NB4 (cell line): ENCODE results near the gene P2RY2.
A peak's percentile ranks its signal among the peaks of the same experiment; 100 is the strongest.

ENCODE experiments used
- DNase-seq: peaks from one replicate; pipeline ENCODE4 v3.0.0; 2010; ENCODE audit warnings: low read depth
- H3K4me3 ChIP-seq: one replicate; pipeline ENCODE4 v1.5.1; 2011; ENCODE audit warnings: mild to moderate bottlenecking, low read depth, low read length, moderate library complexity
- CTCF ChIP-seq: IDR thresholded peaks from one replicate; pipeline ENCODE4 v1.5.1; 2012; ENCODE audit warnings: low read depth, low read length
- MAX ChIP-seq: IDR thresholded peaks from 2 replicates; pipeline ENCODE4 v1.6.1; 2011; ENCODE audit warnings: low read depth, low read length
- MYC ChIP-seq: IDR thresholded peaks from 2 replicates; pipeline ENCODE4 v1.6.1; 2011; ENCODE audit warnings: low read depth, low read length
- POLR2A ChIP-seq: IDR thresholded peaks from 2 replicates; pipeline ENCODE4 v1.6.1; 2011; ENCODE audit warnings: mild to moderate bottlenecking; ENCODE audit not compliant: insufficient read length; ENCODE audit errors: extremely low read depth

Gene P2RY2

GRCh38 chr11:73186294-73186850 is 31.7 kb upstream of the P2RY2 start:
- no peak for TF ChIP-seq POLR2A
- 0 out of 2 replicates have a peak, but pooled peaks have one; percentile 24 for TF ChIP-seq MYC
- peak; percentile 52; the same call in 1 of the 2 replicates for TF ChIP-seq MAX
- DNase-seq, result peak; percentile 80
- H3K4me3 ChIP-seq, result peak overlapping the region; percentile 73

DNA sequence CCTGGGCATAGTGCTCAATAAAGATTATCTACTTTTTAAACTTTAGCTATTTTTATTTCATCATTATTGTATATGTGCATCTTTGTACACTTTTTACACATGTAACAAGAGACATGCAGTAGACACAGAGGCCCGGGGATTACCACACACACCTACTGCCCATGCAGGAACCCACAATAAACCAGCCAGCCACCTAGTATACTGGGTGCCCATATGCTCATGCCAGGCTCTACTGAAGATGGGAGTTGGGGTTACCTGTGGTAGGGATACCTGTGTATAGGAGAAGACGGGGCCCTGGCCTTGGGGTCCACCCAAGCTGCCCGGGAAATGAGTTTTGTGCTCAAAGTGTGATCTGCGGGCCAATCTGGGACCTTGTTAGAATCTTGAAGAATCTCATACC is 31.2 kb upstream of the P2RY2 start:
- H3K4me3 ChIP-seq, result peak overlapping the region; percentile 73
- TF ChIP-seq MYC (no peak), MAX (no peak), POLR2A (no peak), CTCF (no peak)

GRCh38 chr11:73187854-73188253 is 30.2 kb upstream of the P2RY2 start:
- H3K4me3 ChIP-seq, result peak overlapping the region; percentile 12
- TF ChIP-seq MYC, result no peak
- no peak for TF ChIP-seq CTCF
- TF ChIP-seq POLR2A, result no peak
- no peak for TF ChIP-seq MAX
- DNase-seq, result no peak

More for the DNA sequence above, 31.2 kb upstream of the P2RY2 start:
- DNase-seq, result no peak

- H3K4me3 ChIP-seq, result no peak overlapping the region
- TF ChIP-seq CTCF (no peak), MAX (no peak), MYC (no peak), POLR2A (no peak)
- DNase-seq, result no peak
These were observed 29.8 kb upstream of the P2RY2 start for GRCh38 chr11:73188301-73188700.

GRCh38 chr11:73189315-73189714 is 28.8 kb upstream of the P2RY2 start:
- H3K4me3 ChIP-seq, result peak overlapping the region; percentile 32
- peak; percentile 97 for DNase-seq
- TF ChIP-seq CTCF, result no peak
- TF ChIP-seq POLR2A, result peak; percentile 54
- peak; percentile 83 for TF ChIP-seq MYC
- TF ChIP-seq MAX, result peak; percentile 78; the same call in 1 of the 2 replicates

DNA sequence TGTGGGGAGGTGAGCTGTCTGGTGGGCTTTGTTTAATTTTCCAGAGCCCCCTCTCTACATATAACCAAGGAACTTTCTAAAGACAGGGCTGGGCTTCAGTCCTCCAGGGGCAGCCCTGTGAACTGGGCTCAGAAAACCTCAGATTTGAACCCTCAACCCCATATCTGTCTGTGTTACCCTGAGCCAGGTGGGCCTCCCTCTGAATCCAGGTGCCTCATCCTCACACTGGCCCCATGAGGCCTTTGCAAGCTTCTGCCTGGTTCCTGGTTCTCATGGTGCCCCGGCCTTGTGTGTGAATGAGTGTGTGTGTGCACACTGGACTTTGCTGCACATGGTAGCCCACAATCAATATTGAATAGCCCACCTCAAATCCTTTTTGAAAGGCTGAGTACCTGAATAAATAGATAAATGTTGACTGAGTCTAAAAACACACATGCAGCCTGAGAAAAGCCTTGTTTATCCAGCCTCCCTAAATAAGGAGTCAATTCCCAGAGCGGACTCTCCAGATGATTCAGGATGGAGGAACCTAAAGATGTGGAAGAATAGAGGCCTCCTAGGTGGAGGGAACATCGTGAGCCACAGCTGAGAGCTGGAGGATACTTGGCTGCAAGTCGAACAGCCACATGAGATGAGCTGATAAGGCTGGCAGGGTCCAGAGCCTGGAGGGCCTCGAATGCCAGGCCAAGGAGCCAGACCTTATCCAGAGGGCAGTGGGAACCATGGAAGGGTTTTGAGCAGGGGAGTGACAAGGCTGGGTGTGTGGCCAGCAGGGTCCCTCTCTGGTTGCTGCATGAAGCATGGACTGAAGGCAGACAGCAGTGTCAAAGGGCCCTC is 28.1 kb upstream of the P2RY2 start:
- no peak for TF ChIP-seq MAX
- no peak for TF ChIP-seq CTCF
- no peak for TF ChIP-seq MYC
- TF ChIP-seq POLR2A, result no peak
- DNase-seq, result no peak
- H3K4me3 ChIP-seq, result peak overlapping the region; percentile 32
